Measurements from ENCODE around the gene B4GALT2.

Gene B4GALT2

DNA sequence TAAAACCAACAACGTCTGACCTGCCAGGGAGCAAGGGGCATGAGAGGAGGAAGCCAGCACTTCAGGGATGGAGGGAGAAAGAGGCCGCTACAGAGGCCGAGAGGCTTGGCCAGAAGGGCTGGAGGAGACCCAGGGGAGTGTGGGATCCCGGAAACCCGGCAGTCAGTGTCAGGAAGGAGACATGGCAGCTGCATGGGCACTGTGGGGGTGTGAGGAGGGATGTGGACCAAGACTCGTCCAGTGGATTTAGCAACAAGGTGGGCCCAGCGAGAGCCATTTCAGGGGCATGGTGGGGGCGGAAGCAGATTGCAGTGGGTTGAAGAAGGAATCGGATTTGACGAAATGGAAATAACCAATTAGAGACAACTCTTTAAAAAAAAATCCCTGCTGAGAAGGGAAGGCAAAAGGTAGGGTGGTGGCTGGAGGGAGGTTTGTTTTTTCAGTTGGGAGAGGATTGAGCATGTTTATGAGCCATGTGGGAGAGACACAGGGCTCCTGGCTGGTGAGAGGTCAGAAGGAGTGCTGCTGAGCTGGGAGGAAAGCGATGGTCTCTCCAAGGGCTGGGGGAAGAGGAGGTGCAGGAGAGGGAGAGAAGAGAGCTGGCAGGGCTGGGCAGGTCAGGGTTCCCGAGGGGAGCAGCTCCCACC lies 4.4 kb downstream of the B4GALT2 start:
- Histone ChIP-seq H3K4me3 (no peak overlapping the region), H3K36me3 (peaks cover 0 to 26% (median 6%) of the 10 kb centered on the region in 3 donors), H3K27ac (no peak overlapping the region), H3K9me3 (no peaks in the 10 kb centered on the region), H3K27me3 (no peaks in the 10 kb centered on the region), H3K4me1 (peaks cover 0 to 20% (median 16%) of the 10 kb centered on the region in 4 donors)
- intact Hi-C loops (cut with DNase I; ENCODE audit: low total_unique reads), result no loop called here
- TF ChIP-seq, protein P1, sequence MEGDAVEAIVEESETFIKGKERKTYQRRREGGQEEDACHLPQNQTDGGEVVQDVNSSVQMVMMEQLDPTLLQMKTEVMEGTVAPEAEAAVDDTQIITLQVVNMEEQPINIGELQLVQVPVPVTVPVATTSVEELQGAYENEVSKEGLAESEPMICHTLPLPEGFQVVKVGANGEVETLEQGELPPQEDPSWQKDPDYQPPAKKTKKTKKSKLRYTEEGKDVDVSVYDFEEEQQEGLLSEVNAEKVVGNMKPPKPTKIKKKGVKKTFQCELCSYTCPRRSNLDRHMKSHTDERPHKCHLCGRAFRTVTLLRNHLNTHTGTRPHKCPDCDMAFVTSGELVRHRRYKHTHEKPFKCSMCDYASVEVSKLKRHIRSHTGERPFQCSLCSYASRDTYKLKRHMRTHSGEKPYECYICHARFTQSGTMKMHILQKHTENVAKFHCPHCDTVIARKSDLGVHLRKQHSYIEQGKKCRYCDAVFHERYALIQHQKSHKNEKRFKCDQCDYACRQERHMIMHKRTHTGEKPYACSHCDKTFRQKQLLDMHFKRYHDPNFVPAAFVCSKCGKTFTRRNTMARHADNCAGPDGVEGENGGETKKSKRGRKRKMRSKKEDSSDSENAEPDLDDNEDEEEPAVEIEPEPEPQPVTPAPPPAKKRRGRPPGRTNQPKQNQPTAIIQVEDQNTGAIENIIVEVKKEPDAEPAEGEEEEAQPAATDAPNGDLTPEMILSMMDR (IDR thresholded peaks at IDR 0.05), result no peak
- DNase-seq, result no peak

DNA sequence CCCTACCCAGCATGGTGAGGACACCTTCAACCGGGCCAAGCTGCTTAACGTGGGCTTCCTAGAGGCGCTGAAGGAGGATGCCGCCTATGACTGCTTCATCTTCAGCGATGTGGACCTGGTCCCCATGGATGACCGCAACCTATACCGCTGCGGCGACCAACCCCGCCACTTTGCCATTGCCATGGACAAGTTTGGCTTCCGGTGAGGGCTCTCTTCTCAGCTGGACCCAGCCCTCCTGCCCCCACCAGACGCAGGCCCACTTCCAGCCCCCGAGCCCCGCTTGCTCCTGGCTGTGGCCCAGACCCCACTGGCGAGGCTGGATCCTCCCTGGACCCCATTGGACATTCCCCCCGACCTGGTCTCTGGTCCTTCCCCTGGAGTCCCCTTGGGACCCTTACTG lies 5.8 kb downstream of the B4GALT2 start:
- Histone ChIP-seq H3K36me3 (peaks cover 0 to 26% (median 6%) of the 10 kb centered on the region in 3 donors), H3K4me3 (no peak overlapping the region), H3K27me3 (no peaks in the 10 kb centered on the region), H3K9me3 (no peaks in the 10 kb centered on the region), H3K4me1 (peaks cover 0 to 11% (median 10%) of the 10 kb centered on the region in 4 donors), H3K27ac (no peak overlapping the region)
- no peak for DNase-seq
- TF ChIP-seq, protein P1 (IDR thresholded peaks at IDR 0.05), result no peak
- intact Hi-C loops (cut with DNase I; ENCODE audit: low total_unique reads), result no loop called here

DNA sequence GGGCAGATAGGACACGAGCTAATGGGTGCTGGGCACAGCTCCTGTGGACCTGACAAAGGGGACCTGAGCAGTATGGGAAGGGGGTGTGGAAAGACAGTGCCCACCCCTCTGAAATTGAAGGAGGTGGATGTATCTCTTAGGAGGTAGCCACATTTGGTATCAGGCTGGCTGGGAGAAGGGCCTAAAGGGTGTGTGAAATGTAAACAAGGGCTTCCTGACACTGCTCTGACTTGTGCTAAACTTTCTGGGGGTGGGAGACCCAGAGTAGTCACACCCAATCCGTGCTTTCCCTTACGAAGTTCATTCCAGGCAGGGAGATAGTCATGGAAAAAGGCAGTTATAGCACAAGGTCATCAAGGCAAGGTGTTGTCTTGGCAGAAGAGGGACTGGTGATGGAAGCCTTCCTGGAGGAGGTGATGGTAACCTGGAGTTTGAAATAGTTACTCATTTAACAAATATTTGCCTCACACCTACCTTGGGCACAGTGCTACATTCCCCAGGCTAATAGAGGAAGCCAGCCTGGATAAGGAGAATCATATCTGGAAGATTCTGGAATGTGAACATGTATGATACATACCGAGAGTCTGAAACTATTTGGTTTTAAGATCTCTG lies 7.1 kb downstream of the B4GALT2 start:
- Histone ChIP-seq H3K4me3 (no peak overlapping the region), H3K27me3 (no peaks in the 10 kb centered on the region), H3K27ac (no peak overlapping the region), H3K4me1 (peaks cover 4 to 9% (median 7%) of the 10 kb centered on the region in 4 donors), H3K9me3 (no peaks in the 10 kb centered on the region), H3K36me3 (peaks cover 0 to 26% (median 6%) of the 10 kb centered on the region in 3 donors)
- intact Hi-C loops (cut with DNase I; ENCODE audit: low total_unique reads), result no loop called here
- DNase-seq, result no peak
- TF ChIP-seq, protein P1 (IDR thresholded peaks at IDR 0.05), result no peak

DNA sequence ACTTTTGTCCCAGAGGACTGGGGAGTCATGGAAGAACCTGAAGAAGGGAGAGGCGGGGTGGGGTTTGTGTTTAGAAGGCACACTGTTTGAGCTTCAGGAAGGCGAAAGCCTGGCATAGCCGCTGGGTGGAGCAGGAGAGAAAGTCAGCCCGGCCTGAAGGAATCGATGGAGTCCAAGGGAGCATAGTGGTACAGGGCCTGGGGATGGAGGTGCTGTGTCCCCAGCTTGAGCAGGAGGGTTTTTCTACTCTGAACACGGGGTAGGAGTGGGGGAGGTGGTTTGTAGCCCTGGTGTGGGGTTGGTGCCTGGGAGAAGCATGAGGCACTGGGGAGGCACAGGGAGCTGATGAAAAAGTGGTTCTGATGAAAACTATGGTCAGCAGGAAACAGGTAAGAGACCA lies 7.7 kb downstream of the B4GALT2 start:
- Histone ChIP-seq H3K36me3 (peaks cover 0 to 26% (median 6%) of the 10 kb centered on the region in 3 donors), H3K27ac (no peak overlapping the region), H3K4me1 (peaks cover 6 to 10% (median 7%) of the 10 kb centered on the region in 4 donors), H3K4me3 (no peak overlapping the region), H3K27me3 (no peaks in the 10 kb centered on the region), H3K9me3 (no peaks in the 10 kb centered on the region)
- DNase-seq, result no peak
- TF ChIP-seq, protein P1 (IDR thresholded peaks at IDR 0.05), result no peak
- intact Hi-C loops (cut with DNase I; ENCODE audit: low total_unique reads), result no loop called here

DNA sequence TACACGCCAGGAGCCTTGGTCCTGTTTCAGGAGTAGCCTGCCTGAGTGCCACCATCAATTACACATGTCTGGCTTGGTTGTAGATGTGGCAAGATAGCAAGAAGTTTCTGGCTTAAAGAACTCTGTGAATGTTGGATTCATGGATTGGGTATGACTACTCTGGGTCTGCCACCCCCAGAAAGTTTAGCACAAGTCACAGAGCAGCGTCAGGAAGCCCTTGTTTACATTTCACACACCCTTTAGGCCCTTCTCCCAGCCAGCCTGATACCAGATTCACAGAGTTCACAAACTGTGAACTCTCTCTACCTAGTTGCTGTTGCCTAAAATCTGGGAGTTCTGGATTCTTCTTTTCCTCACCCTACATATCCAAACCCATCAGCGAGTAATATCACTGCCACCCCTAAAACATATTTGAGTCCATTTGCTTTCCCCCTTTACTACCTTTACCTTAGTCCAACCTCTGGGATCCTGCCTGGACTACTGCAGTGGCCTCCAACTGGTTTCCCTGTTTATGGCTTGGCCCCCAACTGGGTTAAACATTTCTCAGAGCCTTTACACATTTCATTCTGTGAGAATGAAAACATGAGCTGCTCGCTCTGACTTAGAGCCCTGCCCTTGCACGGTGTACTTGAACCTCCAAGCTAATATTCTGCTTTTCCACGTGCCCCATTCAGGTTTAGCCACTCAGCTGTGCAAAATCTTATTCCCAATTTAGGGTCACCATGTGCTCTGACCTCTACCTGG lies 8.3 kb downstream of the B4GALT2 start:
- TF ChIP-seq, protein P1 (IDR thresholded peaks at IDR 0.05), result no peak
- intact Hi-C loops (cut with DNase I; ENCODE audit: low total_unique reads), result no loop called here
- Histone ChIP-seq H3K36me3 (peaks cover 0 to 26% (median 6%) of the 10 kb centered on the region in 3 donors), H3K4me3 (no peak overlapping the region), H3K27me3 (no peaks in the 10 kb centered on the region), H3K27ac (no peak overlapping the region), H3K9me3 (no peaks in the 10 kb centered on the region), H3K4me1 (peaks cover 7 to 16% (median 12%) of the 10 kb centered on the region in 4 donors)
- no peak for DNase-seq
